ENCODE results near the gene LAMA2. TPM values are rescaled to one million over a fixed set of nuclear protein-coding genes. Genes with fewer than 3 reads are reported as not detected.

LAMA2 gene
- total and polyA plus RNA-seq, 2 of the 13 experiments (the other 11 are each of a cell fraction or from before 2014, with no cell fraction given): 0.11 to 0.28 TPM

GRCh38 chr6:129188795-129189194 is 305.9 kb downstream of the LAMA2 start:
- POLR2A ChIA-PET: no interaction called here
- H3K79me2 ChIP-seq (ENCODE audit: insufficient read depth, low read length): no peaks in the 10 kb centered on the region
- CTCF ChIA-PET (ENCODE audit: low intra/inter-chr PET ratio, low total read pairs): no interaction called here
- TF ChIP-seq XBP1 (CRISPR knock-in tag; IDR thresholded peaks at IDR 0.05): no peak
- TF ChIP-seq ASH2L (IDR thresholded peaks at IDR 0.05; ENCODE audit: insufficient read length, low read depth, low read length): no peak
- no peak for TF ChIP-seq ZBTB8A (CRISPR knock-in tag; IDR thresholded peaks at IDR 0.05; ENCODE audit: borderline replicate concordance, low read depth)
- no peak for TF ChIP-seq CREB1 (IDR thresholded peaks at IDR 0.05)
- TF ChIP-seq CREB1 (CRISPR knock-in tag; IDR thresholded peaks at IDR 0.05): no peak
- TF ChIP-seq HOXA5 (CRISPR knock-in tag; IDR thresholded peaks at IDR 0.05): no peak
- TF ChIP-seq CBX5 (CRISPR knock-in tag; IDR thresholded peaks at IDR 0.05; ENCODE audit: borderline replicate concordance): no peak
- BruUV-seq (replicated peaks): no TSS peak
- intact Hi-C loops (cut with micrococcal nuclease; ENCODE audit: unreplicated experiment): no loop called here
- H3K27ac ChIP-seq (ENCODE audit: extremely low read length, insufficient read depth, low read length): no peak overlapping the region
- 36% methylated on average over 2 of the region's 2 CpGs for WGBS (ENCODE audit: low lambda C conversion rate)
- H2AFZ ChIP-seq (ENCODE audit: low read length): no peak overlapping the region
- H3K4me3 ChIP-seq (replicated peaks in 1 of 3; ENCODE audit: insufficient read depth in 1 of 3, low read depth in 2 of 3, low read length in 3 of 3): no peak overlapping the region
- H3K36me3 ChIP-seq (replicated peaks in 1 of 2; ENCODE audit: control insufficient read depth in 1 of 2, insufficient read depth in 2 of 2, low read length in 2 of 2): no peaks in the 10 kb centered on the region
- in situ Hi-C loops (cut with HindIII; ENCODE audit: extremely low pct_ligation_motif_present, low pct_unique_long_range_greater_than_20kb): no loop called here
- no peak overlapping the region for H3K9ac ChIP-seq (ENCODE audit: insufficient read depth, low read depth, low read length)
- H3K4me2 ChIP-seq (ENCODE audit: low read depth, low read length): no peak overlapping the region
- no peaks in the 10 kb centered on the region for H3K9me3 ChIP-seq (ENCODE audit: low read length)
- no peaks in the 10 kb centered on the region for H3K4me1 ChIP-seq (ENCODE audit: insufficient read depth, low read length)
- no peak for DNase-seq (ENCODE audit: low spot score)
- ATAC-seq: no peak
- no peaks in the 10 kb centered on the region for H4K20me1 ChIP-seq (ENCODE audit: insufficient read depth, low read length)
- H3K27me3 ChIP-seq (ENCODE audit: control insufficient read depth in 1 of 2, insufficient read depth in 2 of 2, low read length in 2 of 2): no peaks in the 10 kb centered on the region
- FAIRE-seq: no peak

DNA sequence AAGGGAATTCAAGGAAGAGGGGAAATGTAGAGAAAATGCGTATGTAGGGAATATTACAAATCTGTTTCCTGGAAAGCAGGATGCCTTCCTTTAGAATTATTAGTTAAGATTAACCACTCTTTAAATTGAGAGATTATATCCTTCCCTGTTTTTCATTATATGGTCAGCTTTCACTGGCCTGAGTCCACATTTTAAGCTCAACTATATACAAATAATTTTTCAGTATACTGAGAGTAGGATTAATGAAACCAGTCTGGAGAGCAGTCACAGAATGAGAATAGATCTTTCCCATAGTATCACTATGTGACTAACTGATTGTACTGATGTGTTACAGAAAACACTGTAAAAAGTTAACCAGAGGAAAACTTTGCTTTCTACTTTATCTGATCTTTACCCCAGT is 306.3 kb downstream of the LAMA2 start:
- no peak for FAIRE-seq
- intact Hi-C loops (cut with micrococcal nuclease; ENCODE audit: unreplicated experiment): no loop called here
- 2% methylated on average over 1 of the region's 1 CpG for WGBS (ENCODE audit: low lambda C conversion rate)
- no peak overlapping the region for H3K4me3 ChIP-seq (replicated peaks in 1 of 3; ENCODE audit: insufficient read depth in 1 of 3, low read depth in 2 of 3, low read length in 3 of 3)
- H3K27ac ChIP-seq (ENCODE audit: extremely low read length, insufficient read depth, low read length): no peak overlapping the region
- H3K4me2 ChIP-seq (ENCODE audit: low read depth, low read length): no peak overlapping the region
- H3K36me3 ChIP-seq (replicated peaks in 1 of 2; ENCODE audit: control insufficient read depth in 1 of 2, insufficient read depth in 2 of 2, low read length in 2 of 2): no peaks in the 10 kb centered on the region
- ChIA-PET CTCF (ENCODE audit: low intra/inter-chr PET ratio, low total read pairs) (no interaction called here), POLR2A (no interaction called here)
- no peak for DNase-seq (ENCODE audit: low spot score)
- H3K4me1 ChIP-seq (ENCODE audit: insufficient read depth, low read length): no peaks in the 10 kb centered on the region
- H3K27me3 ChIP-seq (ENCODE audit: control insufficient read depth in 1 of 2, insufficient read depth in 2 of 2, low read length in 2 of 2): no peaks in the 10 kb centered on the region
- no peaks in the 10 kb centered on the region for H3K79me2 ChIP-seq (ENCODE audit: insufficient read depth, low read length)
- H3K9ac ChIP-seq (ENCODE audit: insufficient read depth, low read depth, low read length): no peak overlapping the region
- no peaks in the 10 kb centered on the region for H4K20me1 ChIP-seq (ENCODE audit: insufficient read depth, low read length)
- ATAC-seq: no peak
- in situ Hi-C loops (cut with HindIII; ENCODE audit: extremely low pct_ligation_motif_present, low pct_unique_long_range_greater_than_20kb): no loop called here
- BruUV-seq (replicated peaks): no TSS peak
- no peaks in the 10 kb centered on the region for H3K9me3 ChIP-seq (ENCODE audit: low read length)
- H2AFZ ChIP-seq (ENCODE audit: low read length): no peak overlapping the region
- TF ChIP-seq, protein P1, sequence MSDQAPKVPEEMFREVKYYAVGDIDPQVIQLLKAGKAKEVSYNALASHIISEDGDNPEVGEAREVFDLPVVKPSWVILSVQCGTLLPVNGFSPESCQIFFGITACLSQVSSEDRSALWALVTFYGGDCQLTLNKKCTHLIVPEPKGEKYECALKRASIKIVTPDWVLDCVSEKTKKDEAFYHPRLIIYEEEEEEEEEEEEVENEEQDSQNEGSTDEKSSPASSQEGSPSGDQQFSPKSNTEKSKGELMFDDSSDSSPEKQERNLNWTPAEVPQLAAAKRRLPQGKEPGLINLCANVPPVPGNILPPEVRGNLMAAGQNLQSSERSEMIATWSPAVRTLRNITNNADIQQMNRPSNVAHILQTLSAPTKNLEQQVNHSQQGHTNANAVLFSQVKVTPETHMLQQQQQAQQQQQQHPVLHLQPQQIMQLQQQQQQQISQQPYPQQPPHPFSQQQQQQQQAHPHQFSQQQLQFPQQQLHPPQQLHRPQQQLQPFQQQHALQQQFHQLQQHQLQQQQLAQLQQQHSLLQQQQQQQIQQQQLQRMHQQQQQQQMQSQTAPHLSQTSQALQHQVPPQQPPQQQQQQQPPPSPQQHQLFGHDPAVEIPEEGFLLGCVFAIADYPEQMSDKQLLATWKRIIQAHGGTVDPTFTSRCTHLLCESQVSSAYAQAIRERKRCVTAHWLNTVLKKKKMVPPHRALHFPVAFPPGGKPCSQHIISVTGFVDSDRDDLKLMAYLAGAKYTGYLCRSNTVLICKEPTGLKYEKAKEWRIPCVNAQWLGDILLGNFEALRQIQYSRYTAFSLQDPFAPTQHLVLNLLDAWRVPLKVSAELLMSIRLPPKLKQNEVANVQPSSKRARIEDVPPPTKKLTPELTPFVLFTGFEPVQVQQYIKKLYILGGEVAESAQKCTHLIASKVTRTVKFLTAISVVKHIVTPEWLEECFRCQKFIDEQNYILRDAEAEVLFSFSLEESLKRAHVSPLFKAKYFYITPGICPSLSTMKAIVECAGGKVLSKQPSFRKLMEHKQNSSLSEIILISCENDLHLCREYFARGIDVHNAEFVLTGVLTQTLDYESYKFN (CRISPR knock-in tag; conservative IDR thresholded peaks at IDR 0.05): no peak
- TF ChIP-seq PTBP1 (IDR thresholded peaks at IDR 0.05; ENCODE audit: low read depth, low read length, poor library complexity, severe bottlenecking): no peak
- no peak for TF ChIP-seq ZNF180 (CRISPR knock-in tag; IDR thresholded peaks at IDR 0.05; ENCODE audit: borderline replicate concordance, low read depth)
- TF ChIP-seq, protein P2, sequence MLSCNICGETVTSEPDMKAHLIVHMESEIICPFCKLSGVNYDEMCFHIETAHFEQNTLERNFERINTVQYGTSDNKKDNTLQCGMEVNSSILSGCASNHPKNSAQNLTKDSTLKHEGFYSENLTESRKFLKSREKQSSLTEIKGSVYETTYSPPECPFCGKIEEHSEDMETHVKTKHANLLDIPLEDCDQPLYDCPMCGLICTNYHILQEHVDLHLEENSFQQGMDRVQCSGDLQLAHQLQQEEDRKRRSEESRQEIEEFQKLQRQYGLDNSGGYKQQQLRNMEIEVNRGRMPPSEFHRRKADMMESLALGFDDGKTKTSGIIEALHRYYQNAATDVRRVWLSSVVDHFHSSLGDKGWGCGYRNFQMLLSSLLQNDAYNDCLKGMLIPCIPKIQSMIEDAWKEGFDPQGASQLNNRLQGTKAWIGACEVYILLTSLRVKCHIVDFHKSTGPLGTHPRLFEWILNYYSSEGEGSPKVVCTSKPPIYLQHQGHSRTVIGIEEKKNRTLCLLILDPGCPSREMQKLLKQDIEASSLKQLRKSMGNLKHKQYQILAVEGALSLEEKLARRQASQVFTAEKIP (CRISPR knock-in tag; IDR thresholded peaks at IDR 0.05; ENCODE audit: borderline replicate concordance): no peak
- no peak for TF ChIP-seq HNRNPLL (IDR thresholded peaks at IDR 0.05; ENCODE audit: low read depth, low read length, poor library complexity, severe bottlenecking)
- TF ChIP-seq SATB2 (CRISPR knock-in tag; IDR thresholded peaks at IDR 0.05): no peak
- TF ChIP-seq KLF12 (CRISPR knock-in tag; IDR thresholded peaks at IDR 0.05; ENCODE audit: borderline replicate concordance): no peak
- TF ChIP-seq ELF3 (CRISPR knock-in tag; IDR thresholded peaks at IDR 0.05): no peak
- no peak for TF ChIP-seq FOXA3 (CRISPR knock-in tag; IDR thresholded peaks at IDR 0.05)

Data from HepG2 (cell line).